Astrocyte of the cerebellum (primary cell): ENCODE data around the gene RBM5.

Experiments used
- DNase-seq: peaks from one replicate; pipeline ENCODE4 v3.0.0-alpha.2; 2011; ENCODE audit warnings: low read depth
- H3K4me3 ChIP-seq: 2 replicates; pipeline ENCODE4 v1.5.1; 2011; ENCODE audit warnings: mild to moderate bottlenecking, low read depth, low read length, moderate library complexity
- CTCF ChIP-seq: IDR thresholded peaks from 2 replicates; pipeline ENCODE4 v1.5.1; 2012; ENCODE audit warnings: low read length, low read depth, moderate library complexity, mild to moderate bottlenecking; ENCODE audit errors: missing control alignments
- in situ Hi-C: cut with HindIII; loops from 2 replicates; pipeline ENCODE4 v1.10.0; 2017; ENCODE audit warnings: low sequenced_read_pairs

The RBM5 gene

GRCh38 chr3:50100956-50101845 lies 12.5 kb downstream of the RBM5 start:
- H3K4me3 ChIP-seq: no peak overlapping the region
- no peak for TF ChIP-seq CTCF
- in situ Hi-C loops: no loop called here
- DNase-seq: no peak

- no peak for TF ChIP-seq CTCF
- no peak overlapping the region for H3K4me3 ChIP-seq
- in situ Hi-C loops: no loop called here
- DNase-seq: no peak
These were observed 13.8 kb downstream of the RBM5 start for GRCh38 chr3:50102558-50102957.

GRCh38 chr3:50111757-50112156 lies 23.0 kb downstream of the RBM5 start:
- no peak for DNase-seq
- H3K4me3 ChIP-seq: no peak overlapping the region
- no peak for TF ChIP-seq CTCF
- in situ Hi-C loops: loop anchor here (5.0 kb wide), 2 partner anchors 71 to 131 kb away; no protein-coding TSS in a partner anchor

- no peak for DNase-seq
These were observed 23.7 kb downstream of the RBM5 start for GRCh38 chr3:50112462-50112861.

GRCh38 chr3:50117120-50117519 lies 28.4 kb downstream of the RBM5 start:
- TF ChIP-seq CTCF: no peak
- H3K4me3 ChIP-seq: no peak overlapping the region
- DNase-seq: no peak
- in situ Hi-C loops: no loop called here

More at GRCh38 chr3:50112462-50112861, 23.7 kb downstream of the RBM5 start:
- in situ Hi-C loops: loop anchor here (5.0 kb wide), 2 partner anchors 70 to 130 kb away; no protein-coding TSS in a partner anchor
- TF ChIP-seq CTCF: no peak
- H3K4me3 ChIP-seq: no peak overlapping the region

GRCh38 chr3:50118237-50118636 lies 29.5 kb downstream of the RBM5 start:
- DNase-seq: no peak
- in situ Hi-C loops: no loop called here
- no peak overlapping the region for H3K4me3 ChIP-seq
- TF ChIP-seq CTCF: no peak
